ENCODE measurements around the gene MKI67. TPM values are rescaled to one million over a fixed set of nuclear protein-coding genes. Genes with fewer than 3 reads are reported as not detected.

MKI67 gene
- total RNA-seq, 1 experiment from 2014 or later = 111 TPM

DNA sequence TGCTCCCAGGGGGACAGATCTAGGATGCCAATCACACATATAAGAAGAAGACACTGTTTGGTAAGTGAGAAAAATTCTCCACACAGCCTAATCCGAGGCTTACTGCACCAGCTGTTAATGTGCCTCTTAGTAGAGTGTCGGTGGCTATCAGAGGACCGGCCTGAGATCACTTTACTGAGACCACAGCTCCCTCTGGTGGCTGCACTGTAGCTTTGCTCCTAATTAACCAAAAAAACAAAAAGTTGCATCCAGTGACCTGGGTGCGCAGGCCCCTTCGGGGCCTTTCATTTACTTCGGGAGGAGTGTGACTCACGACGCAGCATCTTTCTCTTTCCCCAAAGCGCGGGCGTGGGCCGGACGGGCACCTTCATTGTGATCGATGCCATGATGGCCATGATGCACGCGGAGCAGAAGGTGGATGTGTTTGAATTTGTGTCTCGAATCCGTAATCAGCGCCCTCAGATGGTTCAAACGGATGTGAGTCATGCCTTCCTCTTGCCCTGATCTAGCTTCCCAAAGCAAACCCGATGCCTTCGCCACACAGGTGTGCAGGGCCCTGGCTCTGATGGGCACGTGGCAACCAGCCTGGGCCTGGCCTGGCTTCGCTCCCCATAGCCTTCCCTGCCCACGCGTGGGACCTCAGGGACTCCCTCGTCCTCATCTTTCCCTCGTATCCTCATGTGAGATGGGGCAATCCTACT lies 56.7 kb downstream of the MKI67 start:
- H3K4me3 ChIP-seq (ENCODE audit: low read depth, low read length) = no peak overlapping the region
- Mint-ChIP-seq H3K4me1 (ENCODE audit: low read depth, unreplicated experiment) (no peaks in the 10 kb centered on the region), H3K9me3 (ENCODE audit: unreplicated experiment) (peaks cover 10% of the 10 kb centered on the region), H3K27me3 (ENCODE audit: insufficient read depth, unreplicated experiment) (peaks cover 8% of the 10 kb centered on the region), H3K4me3 (ENCODE audit: unreplicated experiment) (no peak overlapping the region), H3K36me3 (ENCODE audit: insufficient read depth, unreplicated experiment) (no peaks in the 10 kb centered on the region), H3K27ac (ENCODE audit: unreplicated experiment) (no peak overlapping the region)
- intact Hi-C loops (cut with micrococcal nuclease; ENCODE audit: unreplicated experiment) = loop anchor here (1.0 to 5.0 kb wide), 6 partner anchors 34 to 353 kb away; partner anchors contain the start of gene CLRN3
- BruUV-seq (replicated peaks) = no TSS peak
- TF ChIP-seq, protein P1, sequence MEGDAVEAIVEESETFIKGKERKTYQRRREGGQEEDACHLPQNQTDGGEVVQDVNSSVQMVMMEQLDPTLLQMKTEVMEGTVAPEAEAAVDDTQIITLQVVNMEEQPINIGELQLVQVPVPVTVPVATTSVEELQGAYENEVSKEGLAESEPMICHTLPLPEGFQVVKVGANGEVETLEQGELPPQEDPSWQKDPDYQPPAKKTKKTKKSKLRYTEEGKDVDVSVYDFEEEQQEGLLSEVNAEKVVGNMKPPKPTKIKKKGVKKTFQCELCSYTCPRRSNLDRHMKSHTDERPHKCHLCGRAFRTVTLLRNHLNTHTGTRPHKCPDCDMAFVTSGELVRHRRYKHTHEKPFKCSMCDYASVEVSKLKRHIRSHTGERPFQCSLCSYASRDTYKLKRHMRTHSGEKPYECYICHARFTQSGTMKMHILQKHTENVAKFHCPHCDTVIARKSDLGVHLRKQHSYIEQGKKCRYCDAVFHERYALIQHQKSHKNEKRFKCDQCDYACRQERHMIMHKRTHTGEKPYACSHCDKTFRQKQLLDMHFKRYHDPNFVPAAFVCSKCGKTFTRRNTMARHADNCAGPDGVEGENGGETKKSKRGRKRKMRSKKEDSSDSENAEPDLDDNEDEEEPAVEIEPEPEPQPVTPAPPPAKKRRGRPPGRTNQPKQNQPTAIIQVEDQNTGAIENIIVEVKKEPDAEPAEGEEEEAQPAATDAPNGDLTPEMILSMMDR (IDR thresholded peaks at IDR 0.05; ENCODE audit: insufficient read depth in 1 of 2, low read depth in 1 of 2, low read length in 1 of 2, severe bottlenecking in 1 of 2, unreplicated experiment in 1 of 2) = peak; percentile 75 to 90
- ChIA-PET POLR2A (no interaction called here), CTCF (interaction anchor here (0.5 to 1.5 kb wide), 17 partner anchors 9 to 354 kb away, joined by 3 to 21 read pairs (median 4); partner anchors contain the start of gene PTPRE)
- no peaks in the 10 kb centered on the region; the same call in 1 of the 2 replicates for H3K9me3 ChIP-seq
- no peaks in the 10 kb centered on the region for H3K36me3 ChIP-seq (ENCODE audit: control insufficient read depth, insufficient read depth, low read length)
- DNase-seq = peak; percentile 61 to 76
- H3K27me3 ChIP-seq (replicated peaks; ENCODE audit: control insufficient read depth, insufficient read depth, low read length) = no peaks in the 10 kb centered on the region
- no peaks in the 10 kb centered on the region for H3K4me1 ChIP-seq

GRCh38 chr10:128068398-128069285 lies 57.6 kb downstream of the MKI67 start:
- TF ChIP-seq, protein P1 (IDR thresholded peaks at IDR 0.05; ENCODE audit: insufficient read depth in 1 of 2, low read depth in 1 of 2, low read length in 1 of 2, severe bottlenecking in 1 of 2, unreplicated experiment in 1 of 2) = no peak
- no peaks in the 10 kb centered on the region for H3K27me3 ChIP-seq (replicated peaks; ENCODE audit: control insufficient read depth, insufficient read depth, low read length)
- Mint-ChIP-seq H3K27ac (ENCODE audit: unreplicated experiment) (no peak overlapping the region), H3K9me3 (ENCODE audit: unreplicated experiment) (peaks cover 10% of the 10 kb centered on the region), H3K4me3 (ENCODE audit: unreplicated experiment) (no peak overlapping the region), H3K27me3 (ENCODE audit: insufficient read depth, unreplicated experiment) (peaks cover 5% of the 10 kb centered on the region), H3K36me3 (ENCODE audit: insufficient read depth, unreplicated experiment) (no peaks in the 10 kb centered on the region), H3K4me1 (ENCODE audit: low read depth, unreplicated experiment) (no peaks in the 10 kb centered on the region)
- H3K4me1 ChIP-seq = no peaks in the 10 kb centered on the region
- DNase-seq = peak in 1 of 2 experiments; percentile 26
- no peak overlapping the region for H3K4me3 ChIP-seq (ENCODE audit: low read depth, low read length)
- H3K36me3 ChIP-seq (ENCODE audit: control insufficient read depth, insufficient read depth, low read length) = no peaks in the 10 kb centered on the region
- intact Hi-C loops (cut with micrococcal nuclease; ENCODE audit: unreplicated experiment) = loop anchor here (1.0 to 5.0 kb wide), 6 partner anchors 33 to 352 kb away; partner anchors contain the start of gene CLRN3
- no peaks in the 10 kb centered on the region for H3K9me3 ChIP-seq
- ChIA-PET POLR2A (no interaction called here), CTCF (interaction anchor here (0.5 to 1.5 kb wide), 17 partner anchors 10 to 353 kb away, joined by 3 to 21 read pairs (median 4); partner anchors contain the start of gene PTPRE)
- no TSS peak for BruUV-seq (replicated peaks)

DNA sequence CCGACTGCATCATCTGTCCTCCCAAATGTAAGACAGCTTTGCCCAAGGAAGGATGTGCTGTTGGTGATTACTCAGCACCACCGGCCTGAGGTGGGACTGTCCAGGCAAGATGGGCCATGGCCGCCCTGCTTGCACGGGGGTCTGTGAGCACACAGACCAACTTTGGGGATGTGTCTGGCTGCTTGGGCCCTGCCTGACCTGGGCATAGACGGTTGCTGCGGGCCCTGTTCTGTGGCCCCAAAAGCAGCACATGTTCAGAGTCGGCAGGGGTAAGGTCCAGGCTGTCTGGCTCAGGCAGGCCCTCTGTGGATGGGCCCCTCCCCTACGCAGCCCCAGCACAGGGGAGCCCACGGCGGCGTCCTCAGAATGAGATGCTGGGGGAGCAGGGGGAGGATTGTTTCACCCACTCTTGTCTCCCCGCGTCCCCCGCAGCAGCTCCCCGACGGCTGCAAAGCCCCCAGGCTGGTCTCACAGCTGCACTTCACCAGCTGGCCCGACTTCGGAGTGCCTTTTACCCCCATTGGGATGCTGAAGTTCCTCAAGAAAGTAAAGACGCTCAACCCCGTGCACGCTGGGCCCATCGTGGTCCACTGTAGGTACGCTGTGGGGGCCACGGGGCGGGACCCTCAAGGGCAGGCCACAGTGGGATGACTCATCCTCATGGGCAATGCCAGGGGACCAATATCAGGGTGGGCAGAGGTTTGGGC lies 58.4 kb downstream of the MKI67 start:
- ChIA-PET CTCF (no interaction called here), POLR2A (no interaction called here)
- Mint-ChIP-seq H3K27me3 (ENCODE audit: insufficient read depth, unreplicated experiment) (peaks cover 5% of the 10 kb centered on the region), H3K4me1 (ENCODE audit: low read depth, unreplicated experiment) (no peaks in the 10 kb centered on the region), H3K27ac (ENCODE audit: unreplicated experiment) (no peak overlapping the region), H3K36me3 (ENCODE audit: insufficient read depth, unreplicated experiment) (no peaks in the 10 kb centered on the region), H3K4me3 (ENCODE audit: unreplicated experiment) (no peak overlapping the region), H3K9me3 (ENCODE audit: unreplicated experiment) (peaks cover 10% of the 10 kb centered on the region)
- TF ChIP-seq, protein P1 (IDR thresholded peaks at IDR 0.05; ENCODE audit: insufficient read depth in 1 of 2, low read depth in 1 of 2, low read length in 1 of 2, severe bottlenecking in 1 of 2, unreplicated experiment in 1 of 2) = no peak
- intact Hi-C loops (cut with micrococcal nuclease; ENCODE audit: unreplicated experiment) = loop anchor here (5.0 kb wide), 1 partner anchor 176 kb away; the partner anchor contains the start of gene CLRN3
- Histone ChIP-seq H3K36me3 (ENCODE audit: control insufficient read depth, insufficient read depth, low read length) (no peaks in the 10 kb centered on the region), H3K9me3 (no peaks in the 10 kb centered on the region), H3K4me3 (ENCODE audit: low read depth, low read length) (no peak overlapping the region), H3K27me3 (replicated peaks; ENCODE audit: control insufficient read depth, insufficient read depth, low read length) (no peaks in the 10 kb centered on the region), H3K4me1 (no peaks in the 10 kb centered on the region)
- peak in 1 of 2 experiments; percentile 17 for DNase-seq
- no TSS peak for BruUV-seq (replicated peaks)

Measured in Caco-2 (cell line).